GM21526 (cell line): ENCODE results near the gene AWAT1.
A peak's percentile ranks its signal among the peaks of the same experiment; 100 is the strongest.
"Not testable (repeated sequence)": the region's sequence is repeated elsewhere in the genome, so short reads cannot be mapped to it uniquely, and the experiment has no call there.

Source experiments
- ATAC-seq: cut with Tn5 transposase; IDR thresholded peaks from one replicate; pipeline ENCODE4 v1.9.1; 2021; ENCODE audit warnings: moderate library complexity; ENCODE audit not compliant: unreplicated experiment, low FRiP score

Gene AWAT1

DNA sequence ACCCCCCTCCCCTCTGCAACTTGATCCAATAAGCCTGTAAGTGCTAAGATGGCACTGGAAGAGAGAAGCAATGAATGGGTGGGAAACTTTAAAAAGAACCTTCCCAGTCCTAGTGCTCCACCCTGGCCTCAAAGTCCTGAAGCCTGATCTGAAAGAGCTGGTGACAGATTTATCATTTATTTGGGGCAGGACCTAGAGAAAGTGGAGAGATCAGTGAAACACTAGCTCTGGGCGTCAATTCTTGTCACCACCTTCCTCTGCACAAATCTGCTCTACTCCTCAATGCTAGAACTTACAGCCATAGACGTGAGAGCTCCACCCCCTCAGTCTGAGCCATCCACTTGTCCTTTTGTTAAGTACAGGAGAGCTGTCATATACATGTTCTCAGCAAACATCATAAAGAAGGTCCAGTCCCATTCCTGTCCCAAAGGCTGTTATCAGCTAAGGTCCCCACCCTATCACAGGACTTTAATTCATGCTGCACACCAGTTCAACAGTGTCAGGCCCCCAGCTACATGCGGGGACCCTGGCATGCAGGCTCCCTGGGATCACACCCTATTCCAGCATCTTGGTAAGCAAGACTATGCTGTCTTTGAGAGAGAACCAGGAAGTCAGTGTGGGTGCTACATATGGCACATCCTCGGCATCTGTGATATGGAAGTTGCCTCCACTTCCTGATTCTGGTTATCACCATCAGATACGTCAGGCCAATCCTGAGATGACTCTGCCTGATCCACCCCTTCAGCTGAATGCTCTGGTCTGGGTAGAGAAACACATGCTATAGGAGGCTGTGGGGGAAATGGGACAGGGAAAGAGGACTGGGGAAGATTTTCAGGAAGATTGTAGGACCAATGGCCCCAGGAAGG is 23.2 kb downstream of the AWAT1 start:
- ATAC-seq, result no peak

DNA sequence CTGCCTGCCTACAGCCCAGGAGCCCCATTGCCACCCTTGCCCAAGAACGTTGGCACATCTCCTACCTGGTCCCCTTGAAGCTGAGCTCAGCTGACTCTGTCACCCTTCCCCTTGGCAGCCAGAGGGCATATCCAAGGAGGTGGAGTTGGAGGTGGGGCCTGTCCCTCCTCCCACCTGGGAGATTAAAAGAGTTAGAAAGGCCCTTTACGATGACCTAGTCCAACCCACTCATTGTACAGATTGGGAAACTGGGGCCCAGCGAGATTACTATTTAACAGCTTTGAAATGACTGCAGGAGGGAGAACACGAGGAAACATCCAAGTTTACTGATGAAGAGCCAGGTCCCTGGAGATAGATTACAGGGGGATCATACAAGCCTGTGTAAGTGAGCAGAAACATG is 25.6 kb downstream of the AWAT1 start, which contains the start of gene P2RY4:
P2RY4 (minus strand) TSS at position 101 of the 400 bp plus-strand sequence. CDS start 580 bp downstream, outside the sequence.
- ATAC-seq, result no peak

DNA sequence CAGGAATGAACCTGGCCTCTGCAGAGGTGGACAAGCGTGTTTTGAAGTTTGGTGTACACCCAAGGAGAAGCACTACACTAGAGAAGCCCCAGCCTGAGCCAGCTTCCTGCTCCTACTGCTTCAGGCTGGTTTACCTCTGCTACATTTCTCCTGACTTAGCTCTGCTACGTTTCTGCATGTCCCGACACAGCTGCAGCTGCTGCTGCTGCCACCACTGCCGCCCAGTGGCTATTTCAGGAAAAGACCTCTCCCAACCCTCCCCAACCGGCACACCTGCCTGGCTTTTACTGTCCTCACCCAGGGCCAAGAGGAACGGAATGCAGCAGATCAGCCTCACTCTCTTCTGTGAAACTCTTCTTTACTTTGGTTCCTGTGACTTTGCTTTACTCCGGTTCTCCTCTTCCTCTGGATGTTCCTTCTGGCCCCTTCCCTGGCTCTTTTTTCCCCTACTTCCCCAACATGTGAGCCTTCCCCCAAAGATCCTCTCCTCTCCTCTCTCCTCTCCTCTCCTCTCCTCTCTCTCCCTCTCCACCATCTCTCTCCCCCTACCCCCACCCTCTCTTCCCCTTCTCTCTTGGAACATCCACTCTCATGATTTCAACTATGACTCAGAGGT is 28.6 kb downstream of the AWAT1 start:
- no peak for ATAC-seq

DNA sequence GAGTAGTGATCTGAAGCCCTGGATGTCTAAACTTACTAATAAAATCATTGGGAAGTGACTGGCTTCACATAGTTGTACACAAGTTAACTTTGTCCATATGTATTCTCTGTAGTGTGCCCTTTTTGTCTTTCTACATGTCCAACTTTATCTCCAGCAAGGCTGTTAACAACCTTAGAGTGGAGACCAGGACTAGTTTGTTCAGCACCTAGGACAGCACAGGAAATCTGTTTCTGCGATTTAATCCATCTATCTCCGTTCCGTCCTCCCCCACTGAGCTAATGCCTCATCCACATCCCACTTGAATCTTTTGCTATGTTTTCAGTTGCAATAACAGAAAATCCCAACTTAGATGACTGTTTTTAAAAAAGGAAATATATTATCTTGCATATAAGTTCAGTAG is 30.3 kb downstream of the AWAT1 start:
- no peak for ATAC-seq

DNA sequence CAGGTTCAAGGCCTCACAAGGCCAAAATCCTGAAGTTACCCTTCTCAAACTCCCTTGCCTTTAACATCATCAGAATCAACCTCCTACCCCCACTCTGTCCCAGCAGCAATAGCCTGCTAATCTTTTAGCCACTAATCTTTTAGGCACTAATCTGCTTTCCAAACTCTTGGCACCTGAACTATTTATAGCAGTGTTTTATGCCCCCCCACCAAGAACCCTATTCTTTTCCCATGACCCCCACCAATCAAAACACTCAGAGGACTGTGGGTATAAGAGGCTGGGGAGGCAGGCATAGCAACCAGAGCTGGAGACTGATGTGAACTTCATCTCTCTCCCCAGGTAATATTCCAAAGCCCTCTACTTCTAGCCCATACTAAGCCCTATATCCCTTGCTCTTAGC is 33.6 kb downstream of the AWAT1 start, which contains the start of gene ARR3:
ARR3 (plus strand) TSS at position 301 of the 400 bp plus-strand sequence. CDS start 1,052 bp downstream, outside the sequence.
- ATAC-seq, result no peak

DNA sequence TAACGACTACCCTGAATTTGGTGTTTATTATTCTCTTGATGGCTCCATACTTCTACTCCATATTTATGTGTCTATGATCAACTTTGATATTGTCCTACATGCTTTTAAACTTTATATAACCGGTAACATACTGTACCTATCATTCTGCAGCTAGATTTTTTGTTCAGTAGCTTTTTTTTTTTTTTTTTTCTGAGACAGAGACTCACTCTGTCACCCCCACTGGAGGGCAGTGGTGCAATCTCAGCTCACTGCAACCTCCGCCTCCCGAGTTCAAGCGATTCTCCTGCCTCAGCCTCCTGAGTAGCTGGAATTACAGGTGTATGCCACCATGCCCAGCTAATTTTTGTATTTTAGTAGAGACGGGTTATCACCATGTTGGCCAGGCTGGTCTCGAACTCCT is 39.6 kb downstream of the AWAT1 start:
- ATAC-seq, result not testable (repeated sequence)

DNA sequence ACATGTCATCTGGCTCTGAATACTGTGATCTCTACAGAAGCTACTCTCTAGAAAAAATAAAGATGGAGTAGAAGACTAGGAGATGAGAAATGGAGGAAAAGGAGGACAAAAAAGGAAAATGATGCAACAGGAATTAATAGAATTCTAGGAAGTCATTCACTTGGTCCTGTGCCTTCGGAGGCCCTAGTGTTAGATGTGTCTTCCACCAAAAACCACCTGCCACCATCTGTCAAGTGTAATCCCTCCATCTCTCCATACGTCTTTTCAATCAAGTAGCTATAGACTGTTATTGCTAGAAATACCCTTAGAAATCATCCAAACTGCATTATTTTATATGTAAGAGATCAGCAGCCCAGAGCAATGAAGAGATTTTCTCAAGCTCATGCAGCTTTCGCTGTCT is 44.6 kb downstream of the AWAT1 start:
- ATAC-seq, result no peak

DNA sequence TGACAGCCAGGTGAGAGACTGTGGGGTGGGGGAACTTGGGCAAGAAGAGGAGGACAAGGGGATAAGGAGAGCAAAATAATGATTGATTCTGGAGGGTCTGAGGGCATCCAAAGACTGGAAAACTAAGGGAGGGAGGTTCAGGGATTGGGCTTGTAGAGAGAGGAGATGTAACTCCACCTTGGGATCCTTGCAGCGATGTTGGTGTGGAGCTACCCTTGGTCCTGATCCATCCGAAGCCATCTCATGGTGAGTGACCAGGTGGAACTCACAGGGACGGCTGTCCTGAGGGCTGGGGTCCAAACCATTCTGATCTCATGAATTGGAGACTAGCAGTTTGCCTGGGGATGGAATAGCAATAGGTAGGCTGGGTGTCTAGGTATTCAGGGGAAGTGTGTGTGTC is 46.1 kb downstream of the AWAT1 start:
- no peak for ATAC-seq

DNA sequence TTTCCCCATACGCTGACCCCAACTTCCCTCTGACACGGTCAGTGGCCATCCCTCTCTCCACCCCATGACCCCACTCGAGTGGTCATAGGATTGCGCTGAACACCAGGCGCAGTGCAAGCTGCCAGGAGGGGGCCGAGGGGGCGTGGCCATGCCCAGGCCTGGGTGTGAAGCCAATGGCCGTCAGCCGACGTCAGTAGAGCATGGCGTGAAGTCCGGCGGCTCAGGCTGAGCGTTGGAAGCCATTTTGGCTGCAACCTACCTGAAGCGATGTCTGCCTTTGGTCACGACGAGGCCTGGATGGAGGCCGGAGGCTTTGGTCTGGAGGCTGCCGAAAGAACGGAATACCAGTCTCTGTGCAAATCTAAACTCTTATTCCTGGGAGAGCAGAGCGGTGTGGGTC is 47.5 kb downstream of the AWAT1 start, which contains the start of gene RAB41:
RAB41 (plus strand) TSS at position 222 of the 400 bp plus-strand sequence; CDS start at position 268, 46 bp downstream.
- ATAC-seq, result no peak

DNA sequence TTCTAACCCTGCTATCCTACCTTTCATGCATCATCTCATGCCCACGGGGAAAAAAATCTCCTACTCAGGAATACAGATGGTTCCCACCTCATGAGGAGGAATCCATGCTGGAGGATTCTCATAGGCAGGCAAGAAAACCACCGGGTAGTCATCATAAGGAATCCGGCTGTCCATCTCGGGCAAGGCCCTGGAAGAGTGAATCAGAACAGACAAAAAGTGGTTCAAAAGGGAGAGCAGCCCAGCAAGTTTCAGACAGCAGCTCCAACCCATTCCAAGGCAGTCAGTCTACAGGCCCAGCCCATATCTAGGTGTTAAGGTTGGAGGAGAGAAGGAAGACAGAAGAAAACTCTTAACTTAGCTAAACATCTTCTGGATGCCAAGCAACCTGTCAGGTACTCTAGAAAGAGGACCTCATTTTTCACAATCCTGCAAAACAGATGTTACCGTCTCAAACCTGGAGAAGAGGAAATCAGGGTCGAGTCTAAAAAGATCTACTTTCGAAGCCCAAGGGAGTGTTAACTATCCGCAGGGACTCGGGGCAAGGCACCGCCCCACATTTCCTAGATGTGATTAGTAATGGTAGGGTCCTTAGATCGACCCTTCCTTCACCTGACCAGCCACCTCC is 54.8 kb downstream of the AWAT1 start:
- ATAC-seq, result peak; percentile 28
